Stromal cell of bone marrow (primary cell): ENCODE data around the gene RIPPLY3.
"Not testable (repeated sequence)": the region's sequence is repeated elsewhere in the genome, so short reads cannot be mapped to it uniquely, and the experiment has no call there.

ENCODE experiments used
- DNase-seq: peaks from one replicate; pipeline ENCODE4 v3.0.0-alpha.2; 2012; ENCODE audit warnings: low read depth

The RIPPLY3 gene

GRCh38 chr21:37017951-37018679 lies 11.6 kb downstream of the RIPPLY3 start:
- DNase-seq, result no peak

- DNase-seq, result no peak
Measured at GRCh38 chr21:37026499-37026898, 20.0 kb downstream of the RIPPLY3 start.

- peak; percentile 41 for DNase-seq
Measured at GRCh38 chr21:37028570-37028969, 22.1 kb downstream of the RIPPLY3 start.

GRCh38 chr21:37030864-37031263 lies 24.4 kb downstream of the RIPPLY3 start:
- DNase-seq, result no peak

- DNase-seq, result no peak
Measured at GRCh38 chr21:37032293-37032692, 25.8 kb downstream of the RIPPLY3 start.

- peak; percentile 52 for DNase-seq
Measured at GRCh38 chr21:37032877-37033471, 26.5 kb downstream of the RIPPLY3 start.

GRCh38 chr21:37034394-37034793 lies 27.9 kb downstream of the RIPPLY3 start:
- DNase-seq, result not testable (repeated sequence)

- no peak for DNase-seq
Measured at GRCh38 chr21:37036177-37036576, 29.7 kb downstream of the RIPPLY3 start.

- no peak for DNase-seq
Measured at GRCh38 chr21:37039411-37040075, 33.0 kb downstream of the RIPPLY3 start.

GRCh38 chr21:37040212-37040611 lies 33.7 kb downstream of the RIPPLY3 start:
- DNase-seq, result no peak

- DNase-seq, result no peak
Measured at GRCh38 chr21:37041706-37042271, 35.3 kb downstream of the RIPPLY3 start.

GRCh38 chr21:37043818-37044217 lies 37.3 kb downstream of the RIPPLY3 start:
- no peak for DNase-seq

- DNase-seq, result no peak
Measured at GRCh38 chr21:37044643-37045042, 38.1 kb downstream of the RIPPLY3 start.

- no peak for DNase-seq
Measured at GRCh38 chr21:37045149-37045548, 38.6 kb downstream of the RIPPLY3 start.

GRCh38 chr21:37045556-37045955 lies 39.1 kb downstream of the RIPPLY3 start:
- DNase-seq, result no peak

GRCh38 chr21:37047079-37047478 lies 40.6 kb downstream of the RIPPLY3 start:
- no peak for DNase-seq

GRCh38 chr21:37049741-37050140 lies 43.2 kb downstream of the RIPPLY3 start:
- not testable (repeated sequence) for DNase-seq

GRCh38 chr21:37055271-37055855 lies 48.9 kb downstream of the RIPPLY3 start:
- no peak for DNase-seq

- DNase-seq, result no peak
Measured at GRCh38 chr21:37057614-37058013, 51.1 kb downstream of the RIPPLY3 start.

- DNase-seq, result no peak
Measured at GRCh38 chr21:37058261-37058660, 51.8 kb downstream of the RIPPLY3 start.

- no peak for DNase-seq
Measured at GRCh38 chr21:37059181-37059580, 52.7 kb downstream of the RIPPLY3 start.

- peak; percentile 98 for DNase-seq
Measured at GRCh38 chr21:37060296-37060695, 53.8 kb downstream of the RIPPLY3 start.
